GM19467 (cell line): ENCODE measurements around the gene PLA2G2D.
"Not testable (repeated sequence)": the region's sequence is repeated elsewhere in the genome, so short reads cannot be mapped to it uniquely, and the experiment has no call there.

Experiments used
- ATAC-seq: cut with Tn5 transposase; IDR thresholded peaks from one replicate; pipeline ENCODE4 v1.9.1; 2021; ENCODE audit warnings: mild to moderate bottlenecking, moderate library complexity; ENCODE audit not compliant: unreplicated experiment

Gene PLA2G2D

DNA sequence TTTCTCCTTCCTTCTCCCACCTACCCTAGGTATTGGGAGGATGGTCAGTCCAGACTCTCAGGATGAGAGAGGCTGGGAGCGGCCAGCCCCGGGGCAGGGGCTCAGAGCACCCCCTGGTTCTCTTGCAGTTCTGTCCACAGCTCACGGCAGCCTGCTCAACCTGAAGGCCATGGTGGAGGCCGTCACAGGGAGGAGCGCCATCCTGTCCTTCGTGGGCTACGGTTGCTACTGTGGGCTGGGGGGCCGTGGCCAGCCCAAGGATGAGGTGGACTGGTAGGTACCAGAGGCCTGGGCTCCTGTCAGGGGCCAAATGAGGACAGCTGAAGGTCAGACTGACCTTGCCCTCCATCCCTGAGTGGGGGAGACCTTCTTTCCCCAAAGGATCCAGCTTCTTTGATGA lies 24.0 kb upstream of the PLA2G2D start:
- no peak for ATAC-seq

DNA sequence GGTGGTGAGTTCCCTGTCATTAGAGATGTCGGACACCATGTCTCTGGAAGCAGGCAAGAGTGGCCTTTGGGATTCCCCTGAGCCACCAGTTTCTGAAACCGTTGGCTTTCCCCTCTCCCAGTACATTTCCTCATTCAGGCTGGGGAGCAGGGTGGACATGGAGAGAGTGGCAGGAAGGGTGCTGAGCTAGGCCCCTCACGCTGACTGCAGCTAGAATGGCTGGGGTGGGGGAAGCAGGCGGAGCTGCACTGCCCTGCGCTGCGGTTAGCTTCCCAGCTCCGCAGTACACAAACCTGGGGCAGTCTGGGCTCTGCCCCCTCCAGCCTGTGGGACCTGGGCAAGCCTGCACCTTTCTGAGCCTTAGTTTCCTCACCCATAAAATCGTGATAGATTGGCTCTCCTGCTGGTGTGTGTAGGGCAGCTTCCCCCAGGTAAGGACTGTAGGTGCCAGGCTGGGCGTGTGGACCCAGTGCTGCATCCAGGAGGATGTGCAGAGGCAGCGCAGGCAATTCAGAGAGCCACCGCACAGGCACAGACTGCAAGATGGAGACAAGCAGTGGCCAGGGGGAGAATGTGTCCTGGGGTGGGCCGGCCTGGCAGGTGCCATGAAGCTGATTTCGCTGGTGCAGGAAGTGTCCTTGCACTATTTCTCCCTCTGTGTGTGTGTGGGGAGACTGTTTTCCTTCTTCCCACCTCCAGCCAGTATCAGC lies 22.8 kb upstream of the PLA2G2D start:
- no peak for ATAC-seq

DNA sequence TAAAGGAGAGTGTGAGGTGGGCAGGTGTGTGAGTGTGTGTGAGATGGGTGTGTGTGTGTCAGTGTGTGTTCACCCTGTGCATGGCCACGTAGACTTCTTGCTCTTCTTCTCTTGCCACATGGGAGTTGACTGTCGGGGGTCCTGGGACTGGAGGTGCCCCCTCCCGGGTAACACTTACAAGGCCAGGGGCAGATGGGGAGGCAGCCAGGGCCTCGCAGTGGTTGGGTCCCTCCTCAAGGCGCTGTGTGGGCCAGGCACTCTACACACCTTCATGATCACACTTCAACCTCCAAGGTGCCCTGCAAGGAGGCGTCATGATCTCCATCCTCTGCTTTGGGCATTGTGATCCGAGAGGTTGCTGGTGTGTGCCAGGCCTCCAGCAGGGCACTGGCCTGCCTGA lies 22.1 kb upstream of the PLA2G2D start:
- no peak for ATAC-seq

DNA sequence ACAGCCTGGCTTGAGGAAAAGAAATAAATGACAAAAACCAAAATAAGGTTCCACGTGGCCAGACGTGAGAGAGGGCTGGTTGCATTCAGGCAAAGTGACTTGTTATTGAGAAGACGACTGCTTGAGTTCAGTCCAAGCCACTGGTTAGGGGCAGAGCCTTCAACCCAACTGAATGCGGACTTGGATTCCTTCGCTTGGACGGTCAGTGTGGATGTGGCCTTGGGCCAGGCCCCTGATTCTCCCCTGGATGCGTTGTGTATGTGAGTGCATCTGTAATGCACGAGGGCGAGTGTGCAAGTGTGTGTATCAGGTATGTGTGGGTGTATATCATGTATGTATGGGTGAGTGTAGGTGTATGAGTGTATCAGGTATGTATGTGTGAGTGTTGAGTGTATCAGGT lies 21.7 kb upstream of the PLA2G2D start:
- ATAC-seq, result no peak

DNA sequence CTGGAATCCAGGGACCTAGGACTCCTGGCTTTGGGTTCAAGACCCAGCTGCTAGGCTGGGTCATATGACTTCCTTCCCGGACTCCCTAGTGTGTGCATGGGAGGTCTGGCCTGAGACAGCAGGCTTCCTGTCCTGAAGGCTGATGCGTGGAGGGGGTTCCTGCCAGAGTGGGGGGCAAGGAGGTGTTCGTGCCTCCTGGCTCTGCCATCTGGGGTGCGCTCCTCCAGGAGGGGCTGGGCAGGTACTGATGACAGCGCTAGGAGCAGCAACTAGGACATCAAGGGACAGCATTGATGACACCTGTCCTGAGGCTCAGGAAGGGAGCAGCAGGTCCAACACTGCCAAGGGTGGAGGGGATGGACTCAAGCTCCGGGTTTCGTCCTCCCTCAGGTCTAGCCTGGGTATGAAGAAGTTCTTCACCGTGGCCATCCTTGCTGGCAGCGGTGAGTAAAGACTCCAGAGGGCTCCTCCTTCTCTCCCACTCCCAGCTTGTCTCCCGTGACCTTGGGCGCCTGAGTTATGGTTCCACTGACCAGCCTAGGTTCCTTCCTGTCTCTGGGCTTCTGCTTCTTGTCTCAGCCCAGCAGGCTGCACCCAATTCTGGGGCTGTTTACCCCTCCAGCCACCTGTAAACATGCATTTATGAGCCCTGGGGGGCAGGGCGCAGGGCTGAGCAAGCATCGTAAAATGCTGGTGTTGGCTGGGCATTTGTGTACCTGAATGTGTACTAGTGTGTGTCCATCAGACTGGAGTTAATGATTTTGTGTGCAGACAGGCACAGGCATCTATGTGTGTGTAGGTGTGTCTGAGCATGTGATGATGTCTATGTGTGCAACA lies 20.7 kb upstream of the PLA2G2D start:
- ATAC-seq, result no peak

DNA sequence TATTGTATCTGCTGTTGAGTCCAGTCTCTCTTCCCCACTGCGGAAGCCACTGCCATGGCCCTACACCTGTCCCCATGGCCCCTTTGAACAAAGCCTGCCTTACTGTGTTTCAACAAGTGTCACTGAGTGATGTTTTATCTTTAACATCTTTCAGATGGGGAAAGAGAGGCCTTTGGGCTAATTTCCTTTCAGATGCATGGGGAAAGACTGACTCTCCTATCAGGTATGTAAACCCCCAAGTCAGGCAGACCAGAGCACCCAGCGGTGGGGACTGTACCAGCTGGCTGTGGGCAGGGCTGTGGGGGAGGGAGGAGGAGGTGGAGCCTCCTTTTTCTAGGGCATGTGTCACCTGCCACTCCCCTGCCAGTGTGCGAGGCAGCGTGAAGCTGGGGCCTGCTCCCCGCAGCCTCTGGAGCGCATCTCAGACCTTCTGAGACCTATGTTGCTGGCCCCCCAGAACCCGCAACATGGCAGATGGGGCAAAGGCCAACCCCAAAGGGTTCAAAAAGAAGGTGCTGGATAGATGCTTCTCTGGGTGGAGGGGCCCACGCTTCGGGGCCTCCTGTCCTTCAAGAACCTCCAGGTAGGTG lies 19.7 kb upstream of the PLA2G2D start, which contains the start of gene PLA2G2F:
Gene PLA2G2F (plus strand): TSS at position 363 of the 590 bp plus-strand sequence. CDS start 105 bp downstream, at position 468.
- ATAC-seq, result no peak

DNA sequence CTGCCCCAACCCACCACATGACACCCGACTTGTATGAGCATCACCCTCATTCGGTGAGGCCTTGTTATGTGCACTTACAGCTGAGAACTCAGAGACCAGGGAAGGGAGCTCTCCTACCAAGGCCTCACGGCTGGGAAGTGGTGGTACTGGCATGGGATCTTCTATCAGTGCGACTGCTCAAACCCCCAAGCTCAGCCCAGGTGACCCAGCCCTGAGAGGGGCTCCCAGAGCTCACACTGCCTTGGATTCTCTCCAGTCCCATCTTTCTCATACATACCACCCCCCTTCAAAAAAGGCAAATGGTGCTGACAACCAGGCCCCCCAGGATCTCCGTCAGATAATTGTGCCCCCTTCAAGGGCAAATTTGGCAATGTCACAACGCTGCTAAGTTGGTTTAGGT lies 19.0 kb upstream of the PLA2G2D start:
- ATAC-seq, result no peak

DNA sequence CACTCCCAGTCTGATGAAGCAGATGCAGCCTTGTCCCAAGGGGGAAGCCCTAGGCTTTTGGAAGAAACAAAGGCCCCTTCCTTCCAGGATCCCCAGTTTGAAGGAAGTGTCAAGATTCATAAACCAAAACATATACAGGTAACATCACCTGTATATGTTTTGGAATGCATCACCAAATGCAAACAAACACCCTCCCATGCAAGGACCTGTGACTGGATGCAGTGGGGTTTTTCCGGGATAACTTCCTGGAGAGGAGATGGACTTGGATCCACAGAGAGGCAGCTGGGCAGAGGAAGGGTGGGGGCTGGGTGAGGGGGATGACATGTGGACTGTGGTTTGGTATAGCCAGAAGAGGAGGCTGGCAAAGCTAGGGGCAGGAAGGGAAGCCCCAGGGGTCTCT lies 18.3 kb upstream of the PLA2G2D start:
- no peak for ATAC-seq

DNA sequence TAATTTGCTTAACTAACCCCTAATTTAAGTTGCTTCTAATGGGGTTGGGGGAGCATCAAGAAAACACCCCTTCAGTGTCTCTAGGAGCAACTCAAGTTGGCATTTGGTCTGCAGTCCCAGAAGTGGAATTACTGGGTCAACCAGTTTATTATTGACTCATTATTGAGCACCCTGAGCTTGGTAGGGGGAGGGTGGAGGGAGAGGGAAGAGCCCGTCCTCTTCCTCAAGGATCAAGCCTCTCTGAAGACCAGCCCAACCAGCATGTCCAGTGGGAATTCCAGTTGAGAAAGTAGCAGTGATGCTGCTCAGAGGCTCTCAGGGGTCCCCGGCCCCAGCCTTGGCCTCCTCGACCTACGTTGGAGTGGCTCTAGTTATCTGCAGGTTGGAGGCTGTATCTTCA lies 17.7 kb upstream of the PLA2G2D start:
- no peak for ATAC-seq

DNA sequence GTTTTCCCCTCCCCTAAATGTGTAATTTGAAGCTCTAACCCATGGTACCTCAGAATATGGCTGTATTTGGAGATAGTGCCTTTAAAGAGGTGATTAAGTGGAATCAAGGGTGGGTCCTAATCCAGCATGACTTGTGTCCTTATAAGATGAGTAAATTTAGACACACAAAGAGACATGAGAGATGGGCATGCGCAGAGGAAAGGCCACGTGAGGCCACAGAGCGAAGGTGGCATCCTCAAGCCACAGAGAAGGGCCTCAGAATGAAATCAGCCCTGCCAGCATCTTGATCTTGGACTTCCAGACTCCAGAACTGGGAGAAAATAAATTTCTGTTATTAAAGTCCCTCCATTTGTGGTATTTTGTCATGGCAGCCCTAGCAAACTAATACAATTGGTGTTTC lies 16.9 kb upstream of the PLA2G2D start:
- no peak for ATAC-seq

DNA sequence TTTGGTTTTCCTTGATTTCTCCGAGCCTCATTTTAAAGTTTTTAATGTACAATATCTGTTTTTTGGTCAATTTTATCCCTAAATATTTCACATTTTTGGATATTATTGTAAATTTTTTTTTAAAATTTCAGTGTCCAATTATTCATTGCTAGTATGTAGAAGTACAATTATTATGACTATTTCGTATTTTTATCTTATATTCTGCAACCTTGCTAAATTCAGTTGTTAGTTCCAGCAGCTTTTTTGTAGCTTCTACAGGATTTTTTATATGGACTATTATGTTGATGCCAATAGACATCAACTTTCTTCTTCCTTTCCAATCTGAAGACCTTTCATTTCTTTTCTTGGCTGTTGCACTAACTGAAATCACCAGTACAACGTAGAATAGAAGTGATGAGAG lies 15.7 kb upstream of the PLA2G2D start:
- no peak for ATAC-seq

DNA sequence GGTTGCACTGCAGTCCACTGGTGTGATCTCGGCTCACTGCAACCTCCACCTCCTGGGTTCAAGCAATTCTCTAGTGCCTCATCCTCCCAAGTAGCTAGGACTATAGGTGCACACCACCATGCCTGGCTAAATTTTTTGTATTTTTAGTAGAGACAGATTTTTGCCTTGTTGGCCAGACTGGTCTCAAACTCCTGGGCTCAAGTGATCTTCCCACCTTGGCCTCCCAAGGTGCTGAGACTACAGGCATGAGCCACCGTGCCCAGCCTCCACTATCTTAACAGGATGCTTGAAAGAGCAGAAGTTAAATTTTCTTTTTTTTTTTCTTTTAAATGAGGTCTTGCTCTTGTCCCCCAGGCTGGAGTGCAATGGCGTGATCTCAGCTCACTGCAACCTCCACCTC lies 11.2 kb upstream of the PLA2G2D start:
- ATAC-seq, result not testable (repeated sequence)

DNA sequence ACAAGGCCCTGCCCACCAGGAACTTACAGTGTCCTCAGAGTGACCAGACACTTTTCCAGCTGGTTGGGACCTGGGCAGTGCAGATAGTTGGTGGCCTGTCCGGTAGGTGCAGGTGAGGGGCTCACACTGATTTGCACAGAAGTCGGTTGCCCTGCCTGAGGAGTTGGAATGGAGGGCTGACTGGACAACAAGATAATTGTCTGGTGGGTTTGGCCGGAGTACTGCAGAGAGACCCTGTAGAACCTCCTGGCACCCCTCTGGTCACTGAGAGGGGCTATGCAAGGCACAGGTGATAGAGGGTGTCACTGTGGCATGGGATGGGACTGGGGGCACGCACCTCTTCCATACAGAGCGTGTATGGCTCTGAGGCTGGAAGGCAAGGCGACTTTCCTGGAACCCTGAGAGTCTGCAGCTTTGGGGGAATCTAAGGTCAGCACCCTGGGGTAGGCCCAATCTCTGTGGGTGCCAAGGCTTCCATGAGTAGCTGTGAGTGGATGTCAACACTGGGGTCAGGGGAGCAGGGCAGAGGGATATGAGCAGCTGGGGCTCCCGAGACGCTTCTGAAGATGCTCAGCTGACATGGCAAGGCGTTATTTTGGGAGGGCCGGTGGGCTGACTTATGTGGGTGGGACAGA lies 7.6 kb upstream of the PLA2G2D start:
- no peak for ATAC-seq

DNA sequence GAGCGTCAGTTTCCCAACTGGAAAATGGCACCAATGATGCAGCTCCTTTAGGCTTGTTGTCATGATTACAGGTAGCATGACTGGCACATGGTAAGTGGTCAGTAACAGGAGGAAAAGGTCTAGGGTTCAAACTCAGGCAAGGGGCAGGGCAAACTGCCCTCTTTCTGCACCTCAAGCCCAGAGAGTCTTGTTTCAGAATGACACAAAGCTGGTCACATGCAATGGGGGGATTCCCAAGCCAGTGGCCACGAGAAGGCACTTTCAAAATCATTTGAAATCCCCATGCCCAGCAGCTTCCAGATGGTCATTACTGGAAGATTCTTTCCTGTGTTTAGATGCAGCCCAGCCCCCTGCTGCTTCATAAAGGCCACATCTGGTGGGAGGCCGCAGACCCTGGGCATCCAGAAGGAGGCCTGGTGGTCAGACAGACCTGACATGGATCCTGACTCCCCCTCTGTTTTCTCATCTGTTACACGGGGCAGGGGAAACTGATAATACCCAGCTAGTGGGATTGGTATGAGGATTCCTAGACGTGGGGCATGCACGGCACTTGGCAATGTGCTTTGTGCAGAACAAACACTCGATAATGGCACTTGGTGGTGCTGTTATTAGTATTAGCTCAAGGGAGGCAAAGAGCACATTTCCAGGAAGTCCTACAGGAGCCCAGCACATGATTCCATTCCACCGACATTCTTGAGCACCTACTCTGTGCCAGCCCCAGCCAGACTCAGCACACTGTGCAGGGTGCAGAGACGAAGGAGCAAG lies 6.9 kb upstream of the PLA2G2D start:
- no peak for ATAC-seq

DNA sequence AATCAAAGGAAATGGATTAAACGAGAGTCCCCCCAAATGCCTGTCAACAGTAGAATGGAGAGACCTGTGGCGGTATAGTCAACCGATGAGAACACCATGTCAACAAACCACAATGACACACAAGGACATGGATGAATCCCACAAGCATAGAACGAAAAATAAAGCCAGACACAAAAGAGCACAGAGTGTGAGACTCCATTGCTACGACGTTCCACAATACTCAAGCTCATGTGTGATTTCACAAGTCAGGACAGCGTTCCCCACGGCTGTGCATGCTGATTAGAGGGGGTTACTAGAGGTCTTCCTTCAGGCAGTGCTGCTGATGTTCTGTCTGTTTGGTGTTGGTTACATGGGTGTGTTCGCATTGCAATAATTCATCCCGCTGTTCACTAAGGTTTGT lies 5.8 kb upstream of the PLA2G2D start:
- ATAC-seq, result no peak

DNA sequence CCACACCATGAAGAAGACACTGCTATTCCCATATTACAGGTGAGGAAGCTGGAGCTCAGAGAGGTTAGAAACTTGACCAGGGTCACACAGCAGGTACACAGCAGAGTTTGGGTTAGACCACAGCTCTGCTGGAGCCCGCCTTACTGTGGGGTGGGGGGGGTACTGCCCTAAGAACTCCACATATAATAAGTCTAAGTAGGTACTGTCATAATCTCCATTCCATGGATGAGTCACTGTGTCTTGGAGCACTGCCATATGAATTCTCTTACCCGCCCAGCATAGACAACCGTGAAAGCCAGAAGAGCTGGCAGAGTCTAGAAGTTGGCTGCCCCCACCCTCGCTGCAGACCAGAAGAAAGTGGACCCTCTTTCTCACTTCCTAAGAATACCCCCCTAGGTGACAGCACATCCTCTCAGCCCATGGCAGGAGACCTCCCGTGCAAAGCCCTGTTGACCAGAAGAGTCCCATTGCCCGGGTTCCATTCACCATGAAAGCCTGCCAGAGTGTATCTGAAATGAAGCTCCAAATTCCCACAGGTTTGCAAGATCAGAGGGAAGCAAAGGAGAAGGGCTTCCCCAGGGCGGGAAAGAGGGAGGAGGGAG lies 5.2 kb upstream of the PLA2G2D start:
- ATAC-seq, result no peak

DNA sequence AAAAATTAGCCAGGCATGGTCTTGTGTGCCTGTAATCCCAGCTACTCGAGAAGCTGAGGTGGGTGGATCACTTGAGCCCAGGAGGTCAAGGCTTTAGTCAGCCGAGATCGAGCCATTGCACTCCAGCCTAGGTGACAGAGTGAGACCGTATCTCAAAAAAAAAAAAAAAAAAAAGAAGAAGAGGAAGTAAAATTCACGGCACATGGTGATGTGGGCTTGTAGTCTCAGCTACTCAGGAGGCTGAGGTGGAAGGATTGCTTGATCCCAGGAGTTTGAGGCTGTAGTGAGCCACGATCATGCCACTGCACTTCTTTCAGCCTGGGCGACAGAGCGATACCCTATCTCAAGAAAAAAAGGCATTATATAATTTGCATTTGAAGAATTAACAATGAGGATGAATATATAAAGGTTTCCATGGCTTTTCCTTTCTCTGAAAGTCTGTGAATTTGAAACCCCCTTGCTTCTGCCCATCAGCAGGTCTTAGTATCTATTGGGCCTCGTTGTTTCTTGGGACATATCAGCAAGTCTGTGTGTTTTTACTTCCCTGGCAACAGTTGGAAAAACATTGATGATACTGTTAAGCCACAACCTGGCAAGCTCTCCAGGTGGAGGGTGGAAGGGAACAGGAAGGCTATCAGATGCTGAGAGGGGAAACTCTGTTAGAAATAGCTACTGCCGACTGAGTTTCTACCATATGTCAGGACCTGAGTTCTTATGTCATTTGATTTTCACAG lies 4.6 kb upstream of the PLA2G2D start:
- ATAC-seq, result no peak

DNA sequence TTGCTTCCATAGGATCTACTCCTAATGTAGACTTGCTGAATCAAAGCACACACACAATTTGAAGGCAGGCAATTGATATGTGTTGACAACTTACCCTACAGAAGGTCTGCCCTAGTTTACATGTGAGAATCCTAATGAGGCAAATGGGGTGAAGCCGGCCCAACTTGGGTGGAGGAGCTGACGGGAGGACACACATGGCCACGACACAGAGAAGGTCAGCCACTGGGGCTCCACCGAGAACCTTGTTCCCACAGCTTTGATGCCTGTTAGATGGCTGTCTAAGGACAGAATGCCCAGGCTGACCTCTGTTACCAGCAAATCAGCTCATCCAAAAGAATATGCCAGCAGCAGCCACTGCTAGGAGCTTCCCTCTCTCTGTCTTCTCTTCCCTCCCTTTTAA lies 1.5 kb upstream of the PLA2G2D start:
- no peak for ATAC-seq

DNA sequence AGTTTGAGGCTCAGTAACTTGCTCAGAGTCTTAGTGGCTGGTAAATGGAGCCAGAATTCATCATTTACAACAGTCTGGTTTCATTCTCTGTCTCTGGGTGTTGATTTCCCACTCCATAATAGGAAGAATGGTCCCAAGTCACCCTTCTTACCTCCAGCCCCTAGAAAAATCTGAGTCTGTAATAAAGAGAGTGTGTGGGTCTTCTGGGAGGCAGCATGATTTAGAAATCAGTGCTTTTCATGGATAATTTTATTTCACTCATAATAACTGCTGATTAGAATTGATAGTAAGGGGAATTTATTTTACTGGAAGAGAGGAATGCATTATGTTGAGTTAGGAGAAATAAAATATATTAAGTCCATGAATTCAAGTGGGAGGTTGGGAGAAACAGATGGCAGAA lies 2.1 kb downstream of the PLA2G2D start:
- ATAC-seq, result no peak

DNA sequence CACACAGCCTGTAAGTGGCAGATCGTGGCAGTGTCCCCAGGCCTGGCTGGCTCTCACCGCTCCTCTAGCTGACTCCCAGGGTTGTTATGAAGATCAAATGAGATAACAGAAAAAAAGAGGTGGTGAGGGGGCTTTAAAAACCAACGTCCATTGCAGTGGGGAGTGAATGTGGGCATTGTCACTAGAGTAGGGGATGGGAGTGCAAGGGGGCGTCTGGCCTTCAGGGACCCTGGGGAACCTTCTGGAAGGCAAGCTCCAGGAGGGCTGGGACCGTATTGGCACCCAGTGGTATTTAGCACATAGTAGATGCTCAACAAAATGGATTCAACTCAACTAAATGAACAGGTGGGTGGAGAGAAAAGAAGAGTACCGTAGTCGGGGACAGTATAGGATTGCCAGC lies 3.4 kb downstream of the PLA2G2D start:
- ATAC-seq, result no peak
